GM20000 (cell line): ENCODE measurements around the gene GABRB1.

Experiments
- DNase-seq: peaks from one replicate; pipeline ENCODE4 v3.0.0; 2012; ENCODE audit warnings: low spot score
- TF ChIP-seq, protein P1 (sequence below): IDR thresholded peaks from 2 replicates; pipeline ENCODE4 v1.5.1; 2012; ENCODE audit warnings: mild to moderate bottlenecking, control low read depth; ENCODE audit errors: extremely low read depth, missing control alignments

Gene GABRB1

GRCh38 chr4:47224361-47224760 is 193.0 kb downstream of the GABRB1 start:
- no peak for DNase-seq
- TF ChIP-seq, protein P1, sequence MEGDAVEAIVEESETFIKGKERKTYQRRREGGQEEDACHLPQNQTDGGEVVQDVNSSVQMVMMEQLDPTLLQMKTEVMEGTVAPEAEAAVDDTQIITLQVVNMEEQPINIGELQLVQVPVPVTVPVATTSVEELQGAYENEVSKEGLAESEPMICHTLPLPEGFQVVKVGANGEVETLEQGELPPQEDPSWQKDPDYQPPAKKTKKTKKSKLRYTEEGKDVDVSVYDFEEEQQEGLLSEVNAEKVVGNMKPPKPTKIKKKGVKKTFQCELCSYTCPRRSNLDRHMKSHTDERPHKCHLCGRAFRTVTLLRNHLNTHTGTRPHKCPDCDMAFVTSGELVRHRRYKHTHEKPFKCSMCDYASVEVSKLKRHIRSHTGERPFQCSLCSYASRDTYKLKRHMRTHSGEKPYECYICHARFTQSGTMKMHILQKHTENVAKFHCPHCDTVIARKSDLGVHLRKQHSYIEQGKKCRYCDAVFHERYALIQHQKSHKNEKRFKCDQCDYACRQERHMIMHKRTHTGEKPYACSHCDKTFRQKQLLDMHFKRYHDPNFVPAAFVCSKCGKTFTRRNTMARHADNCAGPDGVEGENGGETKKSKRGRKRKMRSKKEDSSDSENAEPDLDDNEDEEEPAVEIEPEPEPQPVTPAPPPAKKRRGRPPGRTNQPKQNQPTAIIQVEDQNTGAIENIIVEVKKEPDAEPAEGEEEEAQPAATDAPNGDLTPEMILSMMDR = no peak

GRCh38 chr4:47235721-47236120 is 204.4 kb downstream of the GABRB1 start:
- DNase-seq = no peak
- TF ChIP-seq, protein P1 = no peak

GRCh38 chr4:47238667-47239066 is 207.3 kb downstream of the GABRB1 start:
- DNase-seq = no peak
- TF ChIP-seq, protein P1 = no peak

DNA sequence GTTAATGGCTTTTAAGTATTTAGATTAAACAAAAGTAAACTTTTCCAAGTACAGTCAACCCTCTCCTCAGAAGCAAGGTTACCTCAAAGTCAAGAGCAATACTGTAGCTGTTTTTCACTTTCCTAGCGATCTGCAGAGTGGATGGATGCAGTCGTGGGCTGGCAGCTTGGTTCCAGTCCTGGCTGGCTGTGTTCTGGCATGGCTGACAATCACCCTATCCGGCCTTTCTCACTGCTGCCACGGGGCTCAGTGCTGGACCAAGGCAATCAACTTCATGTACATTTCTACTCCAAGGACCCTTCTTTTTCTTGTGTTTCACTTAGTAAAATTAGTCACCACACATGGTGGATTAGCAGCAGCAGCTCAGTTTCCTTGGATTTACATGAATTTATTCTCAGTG is 208.3 kb downstream of the GABRB1 start:
- TF ChIP-seq, protein P1 = no peak
- DNase-seq = no peak

GRCh38 chr4:47251348-47252135 is 220.2 kb downstream of the GABRB1 start:
- DNase-seq = no peak
- TF ChIP-seq, protein P1 = no peak

DNA sequence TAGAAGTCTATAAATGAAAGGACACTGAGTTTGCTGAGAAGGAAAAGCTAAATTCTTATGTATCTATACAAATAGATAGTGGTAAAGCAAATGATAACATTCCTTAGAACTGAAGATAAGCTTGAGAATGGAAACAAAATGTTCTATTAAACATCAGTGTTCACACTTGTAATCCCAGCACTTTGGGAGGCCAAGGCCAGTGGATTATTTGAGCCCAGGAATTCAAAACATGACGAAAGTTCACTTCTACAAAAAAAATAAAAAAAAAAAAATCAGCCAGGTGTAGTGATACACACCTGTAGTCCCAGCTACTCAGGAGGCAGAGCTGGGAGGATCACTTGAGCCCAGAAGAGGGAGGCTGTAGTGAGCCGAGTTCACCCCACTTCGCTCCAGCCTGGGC is 232.4 kb downstream of the GABRB1 start:
- TF ChIP-seq, protein P1 = no peak

DNA sequence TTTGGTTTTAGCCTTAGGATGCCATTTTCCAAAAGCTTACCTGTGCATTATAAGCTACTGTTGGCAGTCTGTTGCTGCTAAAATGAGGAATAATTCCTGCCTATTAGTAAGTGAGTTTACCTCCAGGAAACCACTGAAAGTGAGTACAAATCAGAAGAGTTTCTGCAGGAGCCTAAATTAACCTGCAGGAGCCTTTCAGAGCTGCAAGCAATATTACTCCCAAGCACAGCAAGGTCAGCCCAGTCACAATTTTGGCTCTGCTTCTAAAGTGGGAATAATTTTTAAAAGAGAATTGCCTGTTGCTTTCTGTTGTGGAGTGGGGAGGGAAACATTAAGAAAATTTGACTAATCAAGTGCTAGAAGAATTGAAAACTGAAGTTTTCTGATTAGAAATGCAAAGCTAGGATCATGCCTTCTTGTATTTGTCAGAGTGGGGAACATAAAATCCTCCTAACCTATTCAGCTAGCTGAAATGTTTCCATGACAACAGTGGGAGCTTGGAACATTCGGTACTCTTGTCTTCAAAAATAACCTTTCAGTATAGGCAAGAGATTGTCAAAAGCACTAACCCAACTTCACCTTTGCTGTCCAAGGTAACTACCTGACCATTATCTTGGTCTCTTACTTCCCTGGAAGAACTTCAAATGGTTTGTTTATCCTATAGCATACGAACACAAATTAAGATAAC is 239.0 kb downstream of the GABRB1 start:
- no peak for DNase-seq
- TF ChIP-seq, protein P1 = no peak

More for the DNA sequence above, 232.4 kb downstream of the GABRB1 start:
- DNase-seq = no peak
